ENCODE data around the gene CAND1. TPM values are rescaled to one million over a fixed set of nuclear protein-coding genes. Genes with fewer than 3 reads are reported as not detected.

Gene CAND1
- total RNA-seq, 1 donor from 2014 or later = 206 TPM

- Mint-ChIP-seq H3K36me3 (ENCODE audit: low read depth, unreplicated experiment) (no peaks in the 10 kb centered on the region), H3K27ac (ENCODE audit: unreplicated experiment) (no peak overlapping the region), H3K9me3 (ENCODE audit: unreplicated experiment) (no peaks in the 10 kb centered on the region), H3K4me3 (ENCODE audit: unreplicated experiment) (no peak overlapping the region), H3K27me3 (ENCODE audit: unreplicated experiment) (no peaks in the 10 kb centered on the region), H3K4me1 (ENCODE audit: unreplicated experiment) (no peaks in the 10 kb centered on the region)
- TF ChIP-seq CTCF (IDR thresholded peaks at IDR 0.05; ENCODE audit: unreplicated experiment) = no peak
- DNase-seq (ENCODE audit: low spot score) = no peak
Observed at GRCh38 chr12:67367843-67368242, 98.7 kb downstream of the CAND1 start.
